GM19324 (cell line): Measurements from ENCODE around the gene AEN.

ENCODE experiments used
- ATAC-seq: cut with Tn5 transposase; IDR thresholded peaks from one replicate; pipeline ENCODE4 v1.9.1; 2021; ENCODE audit warnings: mild to moderate bottlenecking, moderate library complexity; ENCODE audit not compliant: unreplicated experiment, low FRiP score

The AEN gene

GRCh38 chr15:88661041-88661700 lies 40.0 kb downstream of the AEN start:
- no peak for ATAC-seq

- no peak for ATAC-seq
Observed at GRCh38 chr15:88661761-88662556, 40.8 kb downstream of the AEN start.

- no peak for ATAC-seq
Observed at GRCh38 chr15:88663141-88663621, 42.0 kb downstream of the AEN start.

GRCh38 chr15:88664151-88664778 lies 43.1 kb downstream of the AEN start:
- no peak for ATAC-seq

GRCh38 chr15:88674661-88675060 lies 53.5 kb downstream of the AEN start:
- ATAC-seq = no peak

- no peak for ATAC-seq
Observed at GRCh38 chr15:88678755-88679154, 57.6 kb downstream of the AEN start.

GRCh38 chr15:88680241-88681001 lies 59.3 kb downstream of the AEN start:
- ATAC-seq = no peak

GRCh38 chr15:88681610-88682221 lies 60.6 kb downstream of the AEN start:
- ATAC-seq = no peak
